HG03354 (cell line): Measurements from ENCODE around the gene TRIM24.
"Not testable (repeated sequence)": the region's sequence is repeated elsewhere in the genome, so short reads cannot be mapped to it uniquely, and the experiment has no call there.

ENCODE experiments used
- ATAC-seq: cut with Tn5 transposase; IDR thresholded peaks from one replicate; pipeline ENCODE4 v1.9.1; 2021; ENCODE audit warnings: mild to moderate bottlenecking; ENCODE audit not compliant: unreplicated experiment, poor library complexity, severe bottlenecking

Gene TRIM24

GRCh38 chr7:138459413-138460175, 465 bp upstream of the TRIM24 start:
- peak; percentile 80 for ATAC-seq

- ATAC-seq: peak; percentile 46
These were observed 869 bp downstream of the TRIM24 start for GRCh38 chr7:138460649-138461607.

GRCh38 chr7:138463291-138463618, 3.2 kb downstream of the TRIM24 start:
- ATAC-seq: not testable (repeated sequence)

GRCh38 chr7:138465046-138465445, 5.0 kb downstream of the TRIM24 start:
- ATAC-seq: no peak

- ATAC-seq: peak; percentile 87
These were observed 6.2 kb downstream of the TRIM24 start for GRCh38 chr7:138466069-138466756.

- no peak for ATAC-seq
These were observed 8.4 kb downstream of the TRIM24 start for GRCh38 chr7:138468244-138469123.

- ATAC-seq: no peak
These were observed 10.5 kb downstream of the TRIM24 start for GRCh38 chr7:138470391-138471157.

- no peak for ATAC-seq
These were observed 12.4 kb downstream of the TRIM24 start for GRCh38 chr7:138472292-138473079.

GRCh38 chr7:138475377-138475776, 15.3 kb downstream of the TRIM24 start:
- no peak for ATAC-seq

- no peak for ATAC-seq
These were observed 17.1 kb downstream of the TRIM24 start for GRCh38 chr7:138477081-138477578.

- ATAC-seq: no peak
These were observed 17.5 kb downstream of the TRIM24 start for GRCh38 chr7:138477581-138477980.

GRCh38 chr7:138478499-138478908, 18.4 kb downstream of the TRIM24 start:
- ATAC-seq: peak; percentile 82

GRCh38 chr7:138480527-138480926, 20.5 kb downstream of the TRIM24 start:
- no peak for ATAC-seq

- ATAC-seq: no peak
These were observed 21.7 kb downstream of the TRIM24 start for GRCh38 chr7:138481447-138482380.

- no peak for ATAC-seq
These were observed 23.5 kb downstream of the TRIM24 start for GRCh38 chr7:138483531-138483930.

- ATAC-seq: not testable (repeated sequence)
These were observed 25.4 kb downstream of the TRIM24 start for GRCh38 chr7:138485508-138485907.

GRCh38 chr7:138489139-138489538, 29.1 kb downstream of the TRIM24 start:
- not testable (repeated sequence) for ATAC-seq
